Liver (tissue), 9 donors: ENCODE data around the gene SLC2A9. TPM values are rescaled to one million over a fixed set of nuclear protein-coding genes. Genes with fewer than 3 reads are reported as not detected.

Experiments
- DNase-seq: peaks from one replicate; pipeline ENCODE4 v3.0.0-alpha.2; 2017; ENCODE audit warnings: low spot score
- H3K27ac ChIP-seq, 2 donors: one replicate each; pipeline ENCODE4 v1.7.0; 2013; ENCODE audit warnings: inconsistent platforms in 2 of 2, low read length in 2 of 2, control low read depth in 1 of 2, low read depth in 1 of 2, mild to moderate bottlenecking in 1 of 2
- H3K27me3 ChIP-seq, 4 donors: one replicate each; pipeline versions ENCODE4 v1.6.1 to v1.7.0; 2013; ENCODE audit warnings: low read length in 3 of 4, inconsistent platforms in 1 of 4, mild to moderate bottlenecking in 1 of 4, moderate library complexity in 1 of 4; ENCODE audit not compliant: control insufficient read depth in 4 of 4, insufficient read depth in 4 of 4
- H3K36me3 ChIP-seq, 4 donors: one replicate each; pipeline versions ENCODE4 v1.6.1 to v1.7.0; 2013; ENCODE audit warnings: low read length in 3 of 4, mild to moderate bottlenecking in 3 of 4, low read depth in 1 of 4, moderate library complexity in 1 of 4; ENCODE audit not compliant: control insufficient read depth in 4 of 4, insufficient read depth in 3 of 4
- H3K4me1 ChIP-seq, 4 donors: one replicate each; pipeline versions ENCODE4 v1.6.1 to v1.7.0; 2013; ENCODE audit warnings: low read length in 3 of 4, mild to moderate bottlenecking in 3 of 4, moderate library complexity in 1 of 4; ENCODE audit not compliant: control insufficient read depth in 4 of 4, insufficient read depth in 4 of 4
- H3K4me3 ChIP-seq, 3 donors: one replicate each; pipeline versions ENCODE4 v1.6.1 to v1.7.0; 2013; ENCODE audit warnings: low read length in 3 of 3, control low read depth in 1 of 3, low read depth in 1 of 3, mild to moderate bottlenecking in 1 of 3
- H3K9ac ChIP-seq, 2 donors: one replicate each; pipeline ENCODE4 v1.7.0; 2013; ENCODE audit warnings: low read length in 2 of 2, mild to moderate bottlenecking in 2 of 2, moderate library complexity in 2 of 2, control low read depth in 1 of 2, low read depth in 1 of 2
- H3K9me3 ChIP-seq, 4 donors: one replicate each; pipeline versions ENCODE4 v1.6.1 to v1.7.0; 2013; ENCODE audit warnings: low read length in 3 of 4; ENCODE audit not compliant: control insufficient read depth in 4 of 4
- EGR1 ChIP-seq, 2 donors: IDR thresholded peaks; 2 replicates each; pipeline ENCODE4 v1.6.1; 2016 to 2018; ENCODE audit warnings: antibody characterized with exemption in 2 of 2, low read depth in 2 of 2
- FOXA1 ChIP-seq: IDR thresholded peaks from 2 replicates; pipeline ENCODE4 v1.6.1; 2016; ENCODE audit warnings: antibody characterized with exemption
- FOXA2 ChIP-seq: IDR thresholded peaks from 2 replicates; pipeline ENCODE4 v1.6.1; 2016; ENCODE audit warnings: antibody characterized with exemption
- GABPA ChIP-seq, 2 donors: IDR thresholded peaks in 1 of 2; conservative IDR thresholded peaks in 1 of 2; 2 replicates each; pipeline ENCODE4 v1.6.1; 2016; ENCODE audit warnings: antibody characterized with exemption in 2 of 2, mild to moderate bottlenecking in 1 of 2, moderate library complexity in 1 of 2
- HNF4A ChIP-seq, 2 donors: conservative IDR thresholded peaks; 2 replicates each; pipeline ENCODE4 v1.6.1; 2016; ENCODE audit warnings: antibody characterized with exemption in 2 of 2, mild to moderate bottlenecking in 2 of 2
- HNF4G ChIP-seq: IDR thresholded peaks from 2 replicates; pipeline ENCODE4 v1.6.1; 2016; ENCODE audit warnings: antibody characterized with exemption
- JUND ChIP-seq, 2 donors: IDR thresholded peaks; 2 replicates each; pipeline ENCODE4 v1.6.1; 2016; ENCODE audit warnings: antibody characterized with exemption in 2 of 2
- NR2F2 ChIP-seq: IDR thresholded peaks from 2 replicates; pipeline ENCODE4 v1.6.1; 2016; ENCODE audit warnings: antibody characterized with exemption
- RAD21 ChIP-seq, 2 donors: IDR thresholded peaks; 2 replicates each; pipeline ENCODE4 v1.6.1; 2016; ENCODE audit warnings: antibody characterized with exemption in 2 of 2, mild to moderate bottlenecking in 2 of 2
- RXRA ChIP-seq, 2 donors: IDR thresholded peaks; 2 replicates each; pipeline ENCODE4 v1.6.1; 2017 to 2018; ENCODE audit warnings: antibody characterized with exemption in 2 of 2, mild to moderate bottlenecking in 1 of 2
- SP1 ChIP-seq: IDR thresholded peaks from 2 replicates; pipeline ENCODE4 v1.6.1; 2018; ENCODE audit warnings: antibody characterized with exemption, mild to moderate bottlenecking
- TAF1 ChIP-seq: conservative IDR thresholded peaks from 2 replicates; pipeline ENCODE4 v1.6.1; 2016; ENCODE audit warnings: antibody characterized with exemption, mild to moderate bottlenecking
- YY1 ChIP-seq: IDR thresholded peaks from 2 replicates; pipeline ENCODE4 v1.6.1; 2016; ENCODE audit warnings: antibody characterized with exemption, mild to moderate bottlenecking
- WGBS: extraction: QIAGEN DNeasy Blood & Tissue Kit; methylation state at CpG from one replicate; pipeline ENCODE4 v1.1.7; 2013; 5-methylcytosine and 5-hydroxymethylcytosine counted together
- polyA plus RNA-seq, 2 donors: library from polyadenylated mRNA; stranded (reverse) in 1 of 2; unstranded in 1 of 2; fragments of 200-250 nt in 1 of 2; fragments of >200 nt in 1 of 2; fragmentation: Nextera tagmentation in 1 of 2; extraction: Ambion mirVana in 1 of 2; gene quantifications; one replicate each; pipeline versions ENCODE4 v1.2.1 to v1.2.3, GENCODE V29; 2013 to 2015
- total RNA-seq, 2 donors: library from RNA; depleted of rRNA; stranded (reverse); fragments of >200 nt; gene quantifications; one replicate each; pipeline ENCODE4 v1.2.3, GENCODE V29; 2014
- TF ChIP-seq, protein P1 (sequence below): IDR thresholded peaks from 2 replicates; pipeline ENCODE4 v1.6.1; 2016; ENCODE audit warnings: antibody characterized with exemption
- TF ChIP-seq, protein P2 (sequence below): IDR thresholded peaks from 2 replicates; pipeline ENCODE4 v1.6.1; 2016; ENCODE audit warnings: antibody characterized with exemption, mild to moderate bottlenecking
- TF ChIP-seq, protein P3 (sequence below): IDR thresholded peaks from 2 replicates; pipeline ENCODE4 v1.6.1; 2016; ENCODE audit warnings: antibody characterized with exemption
- TF ChIP-seq, protein P4 (sequence below): IDR thresholded peaks from 2 replicates; pipeline ENCODE4 v1.6.1; 2016; ENCODE audit warnings: antibody characterized with exemption
- TF ChIP-seq, protein P5 (sequence below): fragments of 150-350 bp; IDR thresholded peaks from 2 replicates; pipeline ENCODE4 v1.5.1; 2017; ENCODE audit warnings: improper control_type of control experiment, low read depth, low read length; ENCODE audit not compliant: missing input control
- donor health status: healthy.
- donor health status: healthy.
- donor health status: healthy.
- donor health status: healthy.
- donor health status: healthy.

Gene SLC2A9
- total and polyA plus RNA-seq, 4 donors = 6.2 to 49.0 (median 21.6) TPM

DNA sequence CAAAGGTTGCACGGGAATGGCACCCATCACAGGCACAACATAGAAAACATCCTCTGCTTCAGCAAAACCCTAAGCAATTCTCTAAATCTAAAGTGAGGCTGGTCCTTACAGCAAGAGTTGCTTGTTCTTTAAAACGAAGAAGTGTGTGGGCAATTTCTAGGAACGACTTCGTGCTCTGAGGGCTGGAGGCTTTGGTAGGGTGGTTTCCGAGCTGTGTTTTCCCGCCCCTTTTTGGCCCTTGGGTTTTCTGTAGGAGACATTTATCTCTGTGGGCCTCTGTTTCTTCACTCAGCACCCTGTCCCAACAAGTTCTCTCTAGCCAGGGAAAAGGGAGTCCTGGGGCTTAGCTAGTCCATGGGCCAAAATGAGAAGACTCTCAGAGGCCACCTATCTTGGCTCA lies 84.2 kb downstream of the SLC2A9 start:
- WGBS = 95% methylated on average over 6 of the region's 6 CpGs
- no peak overlapping the region for H3K27ac ChIP-seq
- H3K9me3 ChIP-seq = no peaks in the 10 kb centered on the region
- no peak for DNase-seq
- H3K4me1 ChIP-seq = no peaks in the 10 kb centered on the region
- TF ChIP-seq NR2F2 (no peak), EGR1 (IDR thresholded peaks at IDR 0.05; ENCODE audit: low read depth in 2 of 2) (no peak)
- no peak overlapping the region for H3K4me3 ChIP-seq
- no peaks in the 10 kb centered on the region for H3K27me3 ChIP-seq
- H3K9ac ChIP-seq = no peak overlapping the region
- H3K36me3 ChIP-seq = peaks cover 0 to 6% (median 2%) of the 10 kb centered on the region in 4 donors

DNA sequence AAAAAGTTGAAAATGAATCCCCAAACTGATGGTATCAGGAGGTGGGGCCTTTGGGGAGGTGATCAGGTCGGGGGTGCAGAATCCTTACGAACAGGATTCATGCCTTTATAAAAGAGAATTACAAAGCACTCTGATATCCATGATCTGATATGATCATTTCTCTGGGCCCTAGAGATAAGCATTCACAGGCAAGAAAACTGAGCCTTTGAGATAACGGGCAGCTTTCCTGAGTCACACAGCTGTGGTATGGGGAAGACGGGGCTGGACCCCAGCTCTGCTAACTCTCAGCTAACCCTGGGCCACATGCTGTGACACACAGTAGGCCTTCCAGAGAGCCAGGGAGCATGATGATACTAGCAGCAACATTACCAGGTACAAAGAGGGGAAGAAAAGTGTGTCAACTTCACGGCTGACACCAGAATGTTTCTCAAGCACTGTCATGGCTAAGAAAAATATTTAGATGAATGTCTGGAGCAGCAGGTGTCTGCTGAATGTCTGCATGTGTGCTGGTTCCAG lies 85.1 kb downstream of the SLC2A9 start:
- Histone ChIP-seq H3K27me3 (no peaks in the 10 kb centered on the region), H3K36me3 (peaks cover 0 to 9% (median 3%) of the 10 kb centered on the region in 4 donors), H3K4me3 (no peak overlapping the region), H3K4me1 (no peaks in the 10 kb centered on the region), H3K9ac (no peak overlapping the region), H3K9me3 (no peaks in the 10 kb centered on the region), H3K27ac (no peak overlapping the region)
- 91% methylated on average over 5 of the region's 5 CpGs for WGBS
- TF ChIP-seq, protein P1, sequence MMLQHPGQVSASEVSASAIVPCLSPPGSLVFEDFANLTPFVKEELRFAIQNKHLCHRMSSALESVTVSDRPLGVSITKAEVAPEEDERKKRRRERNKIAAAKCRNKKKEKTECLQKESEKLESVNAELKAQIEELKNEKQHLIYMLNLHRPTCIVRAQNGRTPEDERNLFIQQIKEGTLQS = no peak
- TF ChIP-seq, protein P2, sequence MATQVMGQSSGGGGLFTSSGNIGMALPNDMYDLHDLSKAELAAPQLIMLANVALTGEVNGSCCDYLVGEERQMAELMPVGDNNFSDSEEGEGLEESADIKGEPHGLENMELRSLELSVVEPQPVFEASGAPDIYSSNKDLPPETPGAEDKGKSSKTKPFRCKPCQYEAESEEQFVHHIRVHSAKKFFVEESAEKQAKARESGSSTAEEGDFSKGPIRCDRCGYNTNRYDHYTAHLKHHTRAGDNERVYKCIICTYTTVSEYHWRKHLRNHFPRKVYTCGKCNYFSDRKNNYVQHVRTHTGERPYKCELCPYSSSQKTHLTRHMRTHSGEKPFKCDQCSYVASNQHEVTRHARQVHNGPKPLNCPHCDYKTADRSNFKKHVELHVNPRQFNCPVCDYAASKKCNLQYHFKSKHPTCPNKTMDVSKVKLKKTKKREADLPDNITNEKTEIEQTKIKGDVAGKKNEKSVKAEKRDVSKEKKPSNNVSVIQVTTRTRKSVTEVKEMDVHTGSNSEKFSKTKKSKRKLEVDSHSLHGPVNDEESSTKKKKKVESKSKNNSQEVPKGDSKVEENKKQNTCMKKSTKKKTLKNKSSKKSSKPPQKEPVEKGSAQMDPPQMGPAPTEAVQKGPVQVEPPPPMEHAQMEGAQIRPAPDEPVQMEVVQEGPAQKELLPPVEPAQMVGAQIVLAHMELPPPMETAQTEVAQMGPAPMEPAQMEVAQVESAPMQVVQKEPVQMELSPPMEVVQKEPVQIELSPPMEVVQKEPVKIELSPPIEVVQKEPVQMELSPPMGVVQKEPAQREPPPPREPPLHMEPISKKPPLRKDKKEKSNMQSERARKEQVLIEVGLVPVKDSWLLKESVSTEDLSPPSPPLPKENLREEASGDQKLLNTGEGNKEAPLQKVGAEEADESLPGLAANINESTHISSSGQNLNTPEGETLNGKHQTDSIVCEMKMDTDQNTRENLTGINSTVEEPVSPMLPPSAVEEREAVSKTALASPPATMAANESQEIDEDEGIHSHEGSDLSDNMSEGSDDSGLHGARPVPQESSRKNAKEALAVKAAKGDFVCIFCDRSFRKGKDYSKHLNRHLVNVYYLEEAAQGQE = no peak
- TF ChIP-seq RXRA (IDR thresholded peaks at IDR 0.05) = no peak
- no peak for TF ChIP-seq EGR1 (IDR thresholded peaks at IDR 0.05; ENCODE audit: low read depth in 2 of 2)
- TF ChIP-seq NR2F2 = no peak
- TF ChIP-seq, protein P3, sequence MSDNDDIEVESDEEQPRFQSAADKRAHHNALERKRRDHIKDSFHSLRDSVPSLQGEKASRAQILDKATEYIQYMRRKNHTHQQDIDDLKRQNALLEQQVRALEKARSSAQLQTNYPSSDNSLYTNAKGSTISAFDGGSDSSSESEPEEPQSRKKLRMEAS = no peak
- no peak for TF ChIP-seq HNF4G
- no peak for TF ChIP-seq YY1
- TF ChIP-seq FOXA1 = no peak
- TF ChIP-seq HNF4A (conservative IDR thresholded peaks at IDR 0.05) = no peak
- TF ChIP-seq, protein P4, sequence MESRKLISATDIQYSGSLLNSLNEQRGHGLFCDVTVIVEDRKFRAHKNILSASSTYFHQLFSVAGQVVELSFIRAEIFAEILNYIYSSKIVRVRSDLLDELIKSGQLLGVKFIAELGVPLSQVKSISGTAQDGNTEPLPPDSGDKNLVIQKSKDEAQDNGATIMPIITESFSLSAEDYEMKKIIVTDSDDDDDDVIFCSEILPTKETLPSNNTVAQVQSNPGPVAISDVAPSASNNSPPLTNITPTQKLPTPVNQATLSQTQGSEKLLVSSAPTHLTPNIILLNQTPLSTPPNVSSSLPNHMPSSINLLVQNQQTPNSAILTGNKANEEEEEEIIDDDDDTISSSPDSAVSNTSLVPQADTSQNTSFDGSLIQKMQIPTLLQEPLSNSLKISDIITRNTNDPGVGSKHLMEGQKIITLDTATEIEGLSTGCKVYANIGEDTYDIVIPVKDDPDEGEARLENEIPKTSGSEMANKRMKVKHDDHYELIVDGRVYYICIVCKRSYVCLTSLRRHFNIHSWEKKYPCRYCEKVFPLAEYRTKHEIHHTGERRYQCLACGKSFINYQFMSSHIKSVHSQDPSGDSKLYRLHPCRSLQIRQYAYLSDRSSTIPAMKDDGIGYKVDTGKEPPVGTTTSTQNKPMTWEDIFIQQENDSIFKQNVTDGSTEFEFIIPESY = no peak
- TF ChIP-seq, protein P5, sequence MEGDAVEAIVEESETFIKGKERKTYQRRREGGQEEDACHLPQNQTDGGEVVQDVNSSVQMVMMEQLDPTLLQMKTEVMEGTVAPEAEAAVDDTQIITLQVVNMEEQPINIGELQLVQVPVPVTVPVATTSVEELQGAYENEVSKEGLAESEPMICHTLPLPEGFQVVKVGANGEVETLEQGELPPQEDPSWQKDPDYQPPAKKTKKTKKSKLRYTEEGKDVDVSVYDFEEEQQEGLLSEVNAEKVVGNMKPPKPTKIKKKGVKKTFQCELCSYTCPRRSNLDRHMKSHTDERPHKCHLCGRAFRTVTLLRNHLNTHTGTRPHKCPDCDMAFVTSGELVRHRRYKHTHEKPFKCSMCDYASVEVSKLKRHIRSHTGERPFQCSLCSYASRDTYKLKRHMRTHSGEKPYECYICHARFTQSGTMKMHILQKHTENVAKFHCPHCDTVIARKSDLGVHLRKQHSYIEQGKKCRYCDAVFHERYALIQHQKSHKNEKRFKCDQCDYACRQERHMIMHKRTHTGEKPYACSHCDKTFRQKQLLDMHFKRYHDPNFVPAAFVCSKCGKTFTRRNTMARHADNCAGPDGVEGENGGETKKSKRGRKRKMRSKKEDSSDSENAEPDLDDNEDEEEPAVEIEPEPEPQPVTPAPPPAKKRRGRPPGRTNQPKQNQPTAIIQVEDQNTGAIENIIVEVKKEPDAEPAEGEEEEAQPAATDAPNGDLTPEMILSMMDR = no peak
- no peak for TF ChIP-seq JUND (IDR thresholded peaks at IDR 0.05)
- TF ChIP-seq TAF1 = no peak
- no peak for TF ChIP-seq GABPA (IDR thresholded peaks at IDR 0.05 in 1 of 2, conservative IDR thresholded peaks at IDR 0.05 in 1 of 2)
- no peak for TF ChIP-seq SP1
- no peak for TF ChIP-seq FOXA2
- no peak for TF ChIP-seq RAD21 (IDR thresholded peaks at IDR 0.05)
- no peak for DNase-seq
